ENCODE measurements around the gene B3GALT5. TPM values are rescaled to one million over a fixed set of nuclear protein-coding genes. Genes with fewer than 3 reads are reported as not detected.

The B3GALT5 gene
- total RNA-seq, 4 donors from 2014 or later, result under 0.01 to 1.2 (median 0.74) TPM

DNA sequence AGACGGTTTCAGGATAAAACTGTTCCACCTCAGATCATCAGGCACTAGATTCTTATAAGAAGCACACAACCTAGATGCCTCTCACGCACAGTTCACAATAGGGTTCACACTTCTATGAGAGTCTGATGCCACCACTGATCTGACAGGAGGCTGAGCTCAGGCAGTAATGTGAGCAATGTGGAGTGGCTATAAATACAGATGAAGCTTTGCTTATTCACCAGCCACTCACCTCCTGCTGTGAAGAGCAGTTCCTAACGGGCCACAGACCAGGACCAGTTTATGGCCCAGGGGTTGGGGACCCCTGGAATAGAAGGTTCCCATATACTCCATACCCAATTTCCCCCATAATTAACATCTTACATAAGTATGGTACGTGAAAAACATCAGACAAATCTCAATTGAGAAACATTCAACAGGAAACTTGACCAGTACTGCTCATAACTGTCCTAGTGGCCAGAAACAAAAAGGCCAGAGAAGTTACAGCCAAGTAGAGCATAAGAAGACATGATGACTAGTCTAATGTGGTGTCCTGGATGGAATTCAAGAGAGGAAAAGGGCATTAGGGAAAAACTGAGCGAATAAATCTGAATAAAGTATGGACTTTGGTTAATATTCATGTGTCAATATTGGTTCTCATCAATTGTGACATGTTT, 107.5 kb downstream of the B3GALT5 start:
- Histone ChIP-seq H3K4me3 (no peak overlapping the region), H3K27me3 (no peaks in the 10 kb centered on the region), H3K9me3 (peaks cover 0 to 3% (median 0%) of the 10 kb centered on the region in 4 donors), H3K27ac (replicated peaks in 1 of 4) (no peak overlapping the region), H3K4me1 (peaks cover 0 to 4% (median 0%) of the 10 kb centered on the region in 4 donors), H3K36me3 (no peaks in the 10 kb centered on the region)
- TF ChIP-seq EP300 (IDR thresholded peaks at IDR 0.05), result no peak
- TF ChIP-seq POLR2A (IDR thresholded peaks at IDR 0.05; ENCODE audit: low read depth), result no peak
- no peak for TF ChIP-seq CTCF (IDR thresholded peaks at IDR 0.05)
- no peak for TF ChIP-seq POLR2AphosphoS5 (IDR thresholded peaks at IDR 0.05)
- intact Hi-C loops (cut with DNase I), result no loop called here
- DNase-seq (ENCODE audit: extremely low spot score), result no peak
- WGBS, result 87% methylated on average over 5 of the region's 5 CpGs

DNA sequence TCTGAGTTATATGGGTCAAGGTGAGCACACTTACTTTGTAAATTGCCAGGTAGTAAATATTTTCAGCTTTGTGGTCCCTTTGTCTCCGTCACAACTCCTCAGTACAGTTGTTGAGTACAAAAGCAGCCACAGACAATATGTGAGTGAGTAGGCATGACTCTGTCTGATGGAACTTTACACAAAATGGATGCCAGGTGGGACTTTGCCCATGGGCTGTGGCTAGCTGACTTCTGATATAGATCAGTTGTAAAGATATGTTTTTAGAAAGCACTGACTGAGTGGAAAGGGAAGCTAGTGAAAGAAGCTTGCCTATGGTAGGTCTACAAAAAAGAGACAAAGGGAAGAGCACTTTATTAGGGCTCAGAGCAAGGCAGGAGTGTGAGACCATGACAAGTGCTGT, 109.1 kb downstream of the B3GALT5 start:
- no peak overlapping the region for H3K27ac ChIP-seq (replicated peaks in 1 of 4)
- peaks cover 0 to 3% (median 0%) of the 10 kb centered on the region in 4 donors for H3K9me3 ChIP-seq
- intact Hi-C loops (cut with DNase I), result no loop called here
- H3K4me1 ChIP-seq, result no peaks in the 10 kb centered on the region
- TF ChIP-seq POLR2A (IDR thresholded peaks at IDR 0.05; ENCODE audit: low read depth), result no peak
- WGBS, result 92% methylated on average over 1 of the region's 1 CpG
- H3K36me3 ChIP-seq, result no peaks in the 10 kb centered on the region
- no peak overlapping the region for H3K4me3 ChIP-seq
- no peak for DNase-seq (ENCODE audit: extremely low spot score)
- H3K27me3 ChIP-seq, result no peaks in the 10 kb centered on the region

Other genes with a start within 250 kb of the B3GALT5 start
- gene LCA5L, start 167.2 kb upstream of the B3GALT5 start, total RNA-seq, result 1 to 10 TPM in 3 of 4 donors, under 1 TPM in 1; 0.83 to 2.8 (median 2.2) TPM
- gene SH3BGR, start 161.0 kb upstream of the B3GALT5 start, total RNA-seq, result 10 to 100 TPM in 3 of 4 donors, 1 to 10 TPM in 1; 9.7 to 33.9 (median 24.1) TPM
- gene IGSF5, start 132.2 kb downstream of the B3GALT5 start, total RNA-seq, result not detected

Data from esophagus muscularis mucosa (tissue), 4 donors.